PC-9 (cell line): ENCODE results near the gene TEPSIN.

Experiments used
- EZH2 ChIP-seq: fragments of 200-600 bp; sonication (generic); IDR thresholded peaks from 2 replicates; pipeline ENCODE4 v1.8.0; 2017; ENCODE audit warnings: antibody characterized with exemption, low read depth
- TF ChIP-seq, protein P1 (sequence below): fragments of 200-600 bp; sonication (generic); conservative IDR thresholded peaks from 2 replicates; pipeline ENCODE4 v1.6.1; 2017; ENCODE audit warnings: mixed run types, antibody characterized with exemption, mild to moderate bottlenecking, moderate library complexity

DNA sequence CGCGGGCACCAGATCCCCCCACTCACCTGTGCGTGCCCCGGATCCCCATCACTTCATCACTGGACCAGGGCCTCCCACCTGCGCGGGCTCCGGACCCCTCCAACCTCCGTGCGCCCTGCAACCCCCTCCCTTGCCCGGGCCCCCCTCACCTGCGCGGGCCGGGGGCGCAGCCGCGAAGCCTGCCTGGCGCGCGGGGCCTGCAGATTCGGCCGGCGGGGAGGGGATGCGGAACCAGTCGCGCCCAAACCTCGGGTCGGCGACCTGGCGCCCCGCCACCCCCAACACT is 16.3 kb downstream of the TEPSIN start:
- TF ChIP-seq, protein P1, sequence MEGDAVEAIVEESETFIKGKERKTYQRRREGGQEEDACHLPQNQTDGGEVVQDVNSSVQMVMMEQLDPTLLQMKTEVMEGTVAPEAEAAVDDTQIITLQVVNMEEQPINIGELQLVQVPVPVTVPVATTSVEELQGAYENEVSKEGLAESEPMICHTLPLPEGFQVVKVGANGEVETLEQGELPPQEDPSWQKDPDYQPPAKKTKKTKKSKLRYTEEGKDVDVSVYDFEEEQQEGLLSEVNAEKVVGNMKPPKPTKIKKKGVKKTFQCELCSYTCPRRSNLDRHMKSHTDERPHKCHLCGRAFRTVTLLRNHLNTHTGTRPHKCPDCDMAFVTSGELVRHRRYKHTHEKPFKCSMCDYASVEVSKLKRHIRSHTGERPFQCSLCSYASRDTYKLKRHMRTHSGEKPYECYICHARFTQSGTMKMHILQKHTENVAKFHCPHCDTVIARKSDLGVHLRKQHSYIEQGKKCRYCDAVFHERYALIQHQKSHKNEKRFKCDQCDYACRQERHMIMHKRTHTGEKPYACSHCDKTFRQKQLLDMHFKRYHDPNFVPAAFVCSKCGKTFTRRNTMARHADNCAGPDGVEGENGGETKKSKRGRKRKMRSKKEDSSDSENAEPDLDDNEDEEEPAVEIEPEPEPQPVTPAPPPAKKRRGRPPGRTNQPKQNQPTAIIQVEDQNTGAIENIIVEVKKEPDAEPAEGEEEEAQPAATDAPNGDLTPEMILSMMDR, result no peak
- TF ChIP-seq EZH2, result no peak
